ENCODE data around the gene GASK1B.
A peak's percentile ranks its signal among the peaks of the same experiment; 100 is the strongest.

Gene GASK1B

DNA sequence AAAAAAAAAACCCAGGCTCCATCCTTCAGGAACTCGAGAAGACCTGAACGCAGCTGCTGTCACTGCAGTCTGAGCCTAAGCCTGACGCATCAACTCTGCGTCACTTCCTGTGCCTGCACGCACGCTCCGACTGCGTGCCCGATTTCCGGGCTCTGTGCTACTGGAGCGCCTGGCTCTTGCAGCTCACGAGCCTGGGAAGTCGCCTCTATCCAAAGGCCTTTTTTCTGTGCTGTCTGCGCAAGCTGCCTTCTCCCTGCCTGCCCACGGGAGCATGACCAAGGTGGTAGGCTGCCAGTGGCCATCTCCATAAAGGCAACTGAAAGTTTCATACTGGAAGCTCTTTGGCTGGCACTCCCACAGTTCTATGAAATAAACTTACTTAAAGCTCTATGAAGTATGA, 9.9 kb upstream of the GASK1B start:
- DNase-seq: no peak

DNA sequence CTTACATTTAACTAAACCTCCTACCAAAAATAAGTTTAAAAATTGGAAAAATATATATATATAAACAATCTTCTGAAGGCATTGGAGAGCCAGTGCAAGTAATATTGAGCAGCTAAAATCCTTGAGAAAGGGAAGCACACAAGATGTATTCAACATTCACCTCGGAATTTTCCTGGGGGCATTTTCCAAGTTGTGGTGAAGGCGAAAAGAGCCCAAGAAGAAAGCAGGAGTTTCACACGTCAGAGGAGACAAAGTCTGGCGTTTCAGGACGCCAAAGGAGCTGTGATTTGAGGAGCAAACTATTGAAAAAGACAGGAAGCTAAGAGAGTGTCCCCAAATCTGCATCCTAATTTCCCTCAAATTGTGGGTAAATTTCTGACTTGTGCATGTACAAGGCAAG, 9.1 kb upstream of the GASK1B start:
- DNase-seq: no peak

GRCh38 chr4:158179465-158179864, 6.6 kb upstream of the GASK1B start:
- DNase-seq: no peak

GRCh38 chr4:158176776-158177175, 4.0 kb upstream of the GASK1B start:
- no peak for DNase-seq

GRCh38 chr4:158176108-158176507, 3.3 kb upstream of the GASK1B start:
- DNase-seq: no peak

GRCh38 chr4:158170691-158171561, 1.9 kb downstream of the GASK1B start:
- DNase-seq: peak; percentile 2

GRCh38 chr4:158169931-158170690, 2.7 kb downstream of the GASK1B start:
- no peak for DNase-seq

DNA sequence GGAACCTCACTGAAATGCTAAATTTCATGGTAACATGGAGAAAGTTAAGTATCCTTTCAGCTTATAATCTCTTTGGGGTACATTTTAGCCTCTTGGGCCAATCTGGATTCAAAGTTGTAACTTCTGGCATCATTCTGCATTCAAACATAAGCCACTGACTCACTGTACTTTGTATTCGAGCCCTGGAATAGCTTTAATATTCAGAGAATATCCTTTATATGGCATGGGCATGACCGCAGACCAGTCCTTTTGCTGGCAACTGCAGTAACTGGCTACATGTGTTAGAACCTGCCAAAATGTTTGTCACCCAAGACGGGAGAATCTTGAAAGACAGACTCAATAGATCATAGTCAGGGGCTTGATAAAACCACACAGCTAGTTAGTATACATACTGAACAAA, 3.3 kb downstream of the GASK1B start:
- no peak for DNase-seq

GRCh38 chr4:158168606-158169005, 4.2 kb downstream of the GASK1B start:
- DNase-seq: no peak

DNA sequence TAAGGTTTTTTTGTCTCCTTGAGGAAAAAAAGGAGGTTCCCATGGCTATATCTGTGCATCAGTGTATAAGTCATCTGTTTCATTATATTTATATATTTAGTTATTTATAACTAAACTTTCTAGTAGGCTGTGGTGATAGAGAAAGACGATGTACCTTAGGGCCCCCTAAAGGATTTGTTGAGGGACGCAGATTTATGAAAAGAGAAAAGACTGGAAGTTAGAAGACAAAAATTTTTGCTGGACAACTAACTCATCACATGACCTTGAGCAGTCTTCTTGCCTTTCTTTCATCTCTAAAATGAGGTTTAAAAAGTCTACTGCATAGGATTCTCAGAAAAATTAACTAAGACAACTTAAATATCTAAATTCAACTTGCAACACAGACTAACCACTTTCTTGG, 6.1 kb downstream of the GASK1B start:
- DNase-seq: no peak

GRCh38 chr4:158164768-158165213, 8.0 kb downstream of the GASK1B start:
- no peak for DNase-seq

- DNase-seq: no peak
Observed at GRCh38 chr4:158163941-158164767, 8.7 kb downstream of the GASK1B start.

- no peak for DNase-seq
Observed at GRCh38 chr4:158162631-158163030, 10.2 kb downstream of the GASK1B start.

GRCh38 chr4:158161551-158162354, 11.1 kb downstream of the GASK1B start:
- no peak for DNase-seq

DNA sequence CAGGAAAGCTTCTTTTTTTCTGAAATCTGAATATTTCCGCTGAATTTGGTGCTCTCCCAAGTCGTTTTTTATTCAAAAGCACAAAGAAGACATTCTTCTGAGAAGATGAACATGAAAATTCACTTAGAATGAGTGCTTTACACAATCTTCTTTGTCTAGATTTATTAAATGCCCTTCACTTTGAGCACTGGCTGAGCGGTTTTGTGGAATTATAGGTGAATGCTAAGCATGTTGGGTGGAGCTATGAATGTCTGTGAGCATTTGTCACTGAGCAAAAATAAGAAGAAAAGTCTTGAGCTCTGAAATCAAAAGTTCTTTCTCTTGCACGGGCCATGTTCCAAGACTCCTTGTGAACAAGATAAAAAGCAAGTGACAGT, 13.1 kb downstream of the GASK1B start:
- DNase-seq: no peak

DNA sequence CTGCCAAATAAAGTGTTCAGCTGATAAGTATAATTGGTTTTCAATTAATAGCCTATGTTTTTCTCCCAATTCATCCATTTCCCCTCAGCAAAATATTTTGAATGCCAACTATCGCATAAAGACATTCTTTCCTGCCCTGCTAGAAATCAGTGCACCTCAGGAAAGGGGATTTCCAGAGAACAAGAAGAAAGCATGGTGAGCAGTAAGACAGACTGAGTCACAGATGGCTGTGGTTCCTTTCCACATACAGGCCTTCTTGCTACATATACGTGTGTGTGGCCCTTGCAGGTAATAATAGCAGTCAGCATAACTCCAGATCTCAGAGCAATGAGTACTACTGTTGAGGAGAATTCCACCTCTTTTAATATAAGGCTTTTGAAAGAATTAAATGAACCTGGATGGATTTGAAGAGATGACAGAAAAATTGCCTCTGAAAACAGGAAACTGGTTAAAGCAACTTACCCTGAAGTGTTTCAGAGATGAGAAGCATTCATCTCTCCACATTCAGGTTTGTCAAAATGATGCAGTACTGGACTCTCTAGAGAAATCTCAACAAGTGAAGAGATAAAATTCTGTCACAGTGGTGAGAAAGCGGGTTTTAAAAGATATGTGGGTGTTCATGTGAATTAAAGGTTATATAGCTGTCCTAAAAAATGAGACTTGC, 13.6 kb downstream of the GASK1B start:
- no peak for DNase-seq

GRCh38 chr4:158157412-158157811, 15.4 kb downstream of the GASK1B start:
- DNase-seq: no peak

GRCh38 chr4:158155656-158156356, 17.0 kb downstream of the GASK1B start:
- no peak for DNase-seq

DNA sequence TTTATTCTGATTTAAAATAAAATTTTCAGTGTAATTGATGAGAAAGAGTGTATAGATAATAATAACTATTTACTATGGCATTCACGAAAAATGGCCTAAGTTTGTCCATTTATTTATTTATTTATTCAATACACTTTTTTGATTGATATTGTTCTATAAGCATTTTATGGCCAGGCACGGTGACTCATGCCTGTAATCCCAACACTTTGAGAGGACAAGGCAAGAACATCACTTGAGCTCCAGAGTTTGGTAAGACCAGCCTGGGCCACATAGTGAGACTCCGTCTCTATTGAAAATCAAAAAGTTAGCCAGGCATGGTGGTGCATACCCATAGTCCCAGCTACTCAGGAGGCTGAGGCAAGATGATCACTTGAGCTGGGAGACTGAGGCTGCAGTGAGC, 25.7 kb downstream of the GASK1B start:
- DNase-seq: no peak

GRCh38 chr4:158146736-158147135, 26.1 kb downstream of the GASK1B start:
- DNase-seq: no peak

GRCh38 chr4:158139086-158139485, 33.7 kb downstream of the GASK1B start:
- no peak for DNase-seq

Data from stimulated activated CD4-positive, alpha-beta T cell treated with anti-CD3 and anti-CD28 coated beads, Interleukin-4, amount 100 ng/mL, for 1 hour (primary cell).